HG02938 (cell line): ENCODE data around the gene RAMP1.

Experiments used
- ATAC-seq: cut with Tn5 transposase; IDR thresholded peaks from one replicate; pipeline ENCODE4 v1.9.1; 2021; ENCODE audit warnings: mild to moderate bottlenecking, moderate library complexity; ENCODE audit not compliant: unreplicated experiment

RAMP1 gene

DNA sequence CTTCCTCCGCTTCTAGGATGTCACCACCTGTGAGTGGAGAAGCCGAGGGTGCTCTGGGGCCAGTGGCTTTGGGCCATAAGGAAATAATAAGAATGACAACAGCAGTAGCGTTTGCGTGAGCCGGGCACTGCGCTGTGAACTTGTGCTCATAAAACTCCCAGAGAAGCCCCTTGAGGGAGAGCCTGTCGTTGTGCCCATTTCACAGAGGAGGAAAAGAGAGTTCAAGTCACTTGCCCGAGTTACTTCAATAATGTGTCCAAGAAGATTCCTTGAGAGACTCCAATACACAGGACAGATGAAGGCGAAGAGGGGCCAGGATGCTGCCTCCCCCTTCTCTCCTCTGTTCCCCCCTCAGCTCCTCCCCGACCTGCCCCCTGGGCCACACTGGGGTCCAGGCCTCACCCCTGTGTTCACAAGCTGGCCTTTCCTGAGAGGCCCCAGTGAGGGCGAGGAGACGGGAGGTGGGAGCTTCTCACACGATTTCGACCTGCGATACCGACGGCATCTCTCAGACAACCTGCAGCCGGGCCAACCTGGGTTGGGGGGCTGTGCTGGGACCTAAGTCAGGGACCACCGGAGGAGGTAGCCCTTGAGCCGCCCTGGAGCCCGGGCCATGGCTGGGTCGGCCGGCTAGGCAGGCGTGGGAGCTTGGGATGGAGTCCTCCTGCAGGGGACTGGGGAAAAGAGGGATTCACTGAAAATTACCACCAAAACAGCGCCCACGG, 53.9 kb downstream of the RAMP1 start:
- ATAC-seq = no peak

DNA sequence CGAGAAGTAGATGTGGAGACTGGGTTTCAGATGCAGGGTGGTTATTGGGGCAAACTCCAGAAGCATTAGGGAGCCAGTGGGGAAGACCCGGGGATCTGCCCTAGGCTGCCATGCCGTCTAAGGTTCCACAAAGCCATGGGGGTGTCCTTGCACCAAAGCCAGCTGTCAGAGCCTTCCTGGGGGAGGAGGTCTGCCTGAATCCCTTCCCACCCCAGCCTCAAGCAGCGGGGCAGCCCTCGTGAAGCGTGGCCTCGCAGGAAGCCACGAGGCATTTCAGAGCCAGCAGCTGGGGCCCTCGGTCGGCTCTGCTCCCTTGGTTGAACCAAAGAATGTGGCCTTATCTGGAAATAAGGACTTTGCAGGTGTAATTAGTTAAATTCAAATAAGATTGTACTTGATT, 56.2 kb downstream of the RAMP1 start:
- ATAC-seq = no peak

DNA sequence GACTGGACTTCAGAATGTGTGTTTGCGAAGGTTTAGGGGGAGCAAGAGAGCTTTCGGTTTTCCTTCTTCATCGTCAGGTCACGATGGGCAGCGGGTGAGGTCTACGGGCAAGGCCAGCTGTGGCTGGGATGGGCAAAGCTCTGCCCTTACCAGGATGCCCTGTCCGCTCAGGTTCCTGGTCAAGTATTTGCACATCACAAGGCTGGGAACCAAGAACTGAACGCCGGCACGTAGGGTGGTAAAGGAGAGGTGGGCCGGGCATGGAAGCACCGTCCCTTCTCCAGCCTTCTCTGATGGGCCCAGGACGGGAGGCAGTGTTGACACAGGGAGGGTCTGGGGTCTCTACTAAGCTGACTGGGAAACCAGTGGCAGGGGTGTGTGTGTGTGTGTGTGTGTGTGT, 56.9 kb downstream of the RAMP1 start:
- no peak for ATAC-seq

DNA sequence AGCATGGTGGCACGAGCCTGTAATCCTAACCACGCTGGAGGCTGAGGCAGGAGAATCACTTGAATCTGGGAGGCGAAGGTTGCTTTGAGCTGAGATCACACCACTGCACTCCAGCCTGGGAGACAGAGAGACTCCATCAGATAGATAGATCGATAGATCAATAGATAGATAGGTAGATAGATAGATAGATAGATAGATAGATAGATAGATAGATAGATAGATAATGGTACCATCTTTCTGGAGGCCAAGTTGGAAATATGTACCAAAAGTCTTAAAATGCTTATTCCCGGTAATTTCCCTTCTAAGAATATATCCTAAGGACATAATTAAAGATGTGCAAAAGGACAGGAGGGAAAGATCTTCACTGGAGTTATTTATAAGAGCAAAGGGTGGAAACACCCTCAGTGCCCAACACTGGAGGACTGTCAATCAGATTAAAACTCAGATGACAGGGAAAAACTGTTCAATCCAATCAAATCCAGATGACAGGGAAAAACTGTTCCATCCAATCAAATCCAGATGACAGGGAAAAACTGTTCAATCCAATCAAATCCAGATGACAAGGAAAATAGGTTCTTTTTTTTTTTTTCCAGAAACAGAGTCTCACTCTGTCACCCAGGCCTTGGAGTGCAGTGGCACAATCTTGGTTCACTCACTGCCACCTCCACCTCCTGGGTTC, 58.4 kb downstream of the RAMP1 start:
- no peak for ATAC-seq

DNA sequence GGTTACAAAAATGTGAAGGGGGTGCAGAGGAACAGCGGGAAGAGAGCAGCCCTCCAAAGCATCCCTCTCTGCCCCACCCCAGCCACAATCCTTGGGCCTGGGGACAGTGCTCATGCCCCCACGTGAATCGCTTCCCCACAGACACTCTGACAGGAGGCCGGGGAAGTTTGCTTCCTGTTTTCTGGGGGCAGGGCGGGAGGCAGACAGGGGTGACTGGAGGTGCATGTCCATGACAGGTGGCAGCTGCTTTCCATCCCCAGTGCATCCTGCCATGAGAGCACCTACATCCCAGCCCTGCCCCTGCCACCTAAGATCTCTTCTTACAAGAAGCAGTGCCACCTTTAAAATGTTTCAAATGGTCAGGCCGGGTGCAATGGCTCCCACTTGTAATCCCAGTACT, 60.2 kb downstream of the RAMP1 start:
- no peak for ATAC-seq

DNA sequence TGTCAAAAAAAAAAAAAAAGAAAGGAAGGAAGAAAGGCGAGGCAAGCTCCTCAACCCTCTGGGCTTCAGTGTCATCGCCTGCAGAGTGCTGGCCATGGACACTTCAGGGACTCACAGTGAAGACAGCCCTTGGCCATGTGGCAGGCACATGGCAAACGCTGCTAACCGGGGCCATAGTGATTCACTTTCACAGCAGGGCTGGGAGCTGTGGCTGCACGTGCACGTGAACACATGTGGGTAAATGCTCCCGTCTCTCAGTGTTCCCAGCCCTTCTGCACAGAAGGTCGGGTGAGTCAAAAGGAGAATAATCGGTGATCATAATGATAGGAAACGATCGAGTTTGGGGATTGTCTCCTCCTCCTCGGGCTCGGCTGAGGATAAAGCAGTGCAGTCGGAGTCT, 61.2 kb downstream of the RAMP1 start:
- no peak for ATAC-seq

DNA sequence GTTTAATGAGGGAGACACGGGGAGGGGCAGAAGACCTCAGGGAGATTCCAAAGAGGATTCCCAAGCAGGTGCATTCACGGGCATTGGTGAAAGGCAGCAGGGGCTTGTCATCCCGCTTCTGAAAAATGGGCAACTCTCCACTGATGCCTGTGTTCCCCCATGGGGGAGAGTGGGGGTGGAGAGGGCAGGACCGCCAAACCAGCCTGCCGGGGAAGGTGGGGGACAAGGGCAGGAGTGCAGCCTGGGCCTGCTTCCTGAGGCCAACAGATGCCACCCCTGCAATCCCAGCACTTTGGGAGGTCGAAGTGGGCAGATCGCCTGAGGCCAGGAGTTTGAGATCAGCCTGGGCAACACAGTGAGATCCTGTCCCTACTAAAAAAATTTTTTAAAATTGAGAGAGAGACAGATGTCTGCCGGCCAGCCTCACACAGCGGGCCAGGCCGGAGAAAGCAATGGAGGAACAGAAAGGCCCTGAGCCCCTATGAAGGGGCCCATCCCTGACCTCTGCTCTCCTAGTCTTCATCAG, 62.6 kb downstream of the RAMP1 start:
- ATAC-seq = no peak

DNA sequence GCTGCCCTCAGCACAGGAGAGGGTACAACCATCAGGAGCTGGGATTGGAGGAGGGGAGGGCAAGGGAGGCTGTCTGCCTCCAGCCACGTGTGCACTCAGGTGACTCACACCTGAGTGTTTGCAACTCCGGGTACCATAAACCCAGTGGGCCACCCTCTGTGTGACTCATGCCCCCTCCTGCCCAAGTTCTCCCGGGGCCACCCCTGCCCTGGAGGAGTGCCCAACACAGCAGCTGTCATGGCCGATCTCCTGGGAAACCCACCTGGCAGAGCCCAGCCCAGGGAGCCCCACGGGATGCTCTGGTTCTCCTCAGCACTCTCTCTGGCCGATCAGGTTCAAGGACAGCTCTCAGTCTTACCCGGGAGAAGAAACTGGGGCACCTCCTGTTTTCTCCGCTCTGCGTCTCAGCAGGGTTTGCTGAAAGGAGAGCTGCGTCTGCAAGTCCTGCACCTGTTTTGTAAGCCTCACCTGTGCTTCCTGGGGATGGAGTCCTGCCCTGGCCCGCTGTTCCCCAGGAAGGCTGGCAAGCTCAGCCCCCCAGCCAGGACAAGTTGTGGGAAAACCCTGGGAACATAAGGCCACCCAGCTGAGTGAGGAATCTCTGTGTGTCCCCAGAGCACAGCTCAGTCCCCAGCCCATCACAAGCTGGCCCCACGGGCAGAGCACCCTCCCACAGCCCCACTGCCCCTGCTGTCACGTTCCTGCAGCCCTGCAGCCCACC, 63.4 kb downstream of the RAMP1 start:
- ATAC-seq = no peak

DNA sequence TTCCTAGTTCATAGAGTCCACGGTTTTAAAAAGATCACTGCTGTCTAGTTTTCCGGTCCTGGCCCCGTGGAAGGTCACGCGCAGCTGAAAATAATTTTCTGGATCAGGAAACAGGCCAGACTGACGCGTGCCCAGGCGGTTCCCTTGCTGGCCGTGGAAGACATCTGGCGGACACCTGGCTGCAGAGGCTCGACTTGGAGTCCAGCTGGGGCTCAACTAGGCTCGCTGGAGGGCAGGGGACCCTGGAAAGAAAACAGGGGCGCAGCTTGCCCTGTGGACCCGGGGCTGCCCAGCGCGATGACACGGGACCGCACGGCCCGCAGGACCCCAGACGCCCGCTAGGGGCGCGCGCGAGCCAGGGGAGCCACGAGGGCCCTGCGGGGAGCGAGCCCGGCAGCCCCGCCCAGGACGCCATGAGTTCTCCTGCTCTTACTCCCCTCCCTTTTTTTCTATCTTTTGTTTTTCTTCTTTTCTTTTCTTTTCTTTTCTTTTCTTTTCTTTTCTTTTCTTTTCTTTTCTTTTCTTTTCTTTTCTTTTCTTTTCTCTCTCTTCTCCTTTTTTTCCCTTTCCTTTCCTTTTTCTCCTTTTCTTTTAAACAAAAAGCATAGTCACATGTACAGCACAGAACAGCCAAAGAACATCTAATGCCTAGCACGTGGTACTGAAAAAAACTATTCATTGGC, 64.2 kb downstream of the RAMP1 start:
- no peak for ATAC-seq

DNA sequence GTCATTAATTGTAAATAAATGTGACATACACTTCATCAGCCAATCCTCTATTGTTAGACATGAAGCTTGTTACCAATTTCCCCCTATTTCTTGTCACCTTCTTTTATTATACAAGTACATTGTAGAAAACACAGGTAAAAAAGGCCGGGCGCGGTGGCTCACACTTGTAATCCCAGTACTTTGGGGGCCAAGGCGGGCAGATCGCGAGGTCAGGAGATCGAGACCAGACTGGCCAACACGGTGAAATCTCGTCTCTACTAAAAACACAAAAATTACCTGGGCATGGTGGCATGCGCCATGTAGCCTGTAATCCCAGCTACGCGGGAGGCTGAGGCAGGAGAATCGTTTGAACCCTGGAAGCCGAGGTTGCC, 64.7 kb downstream of the RAMP1 start:
- ATAC-seq = no peak

DNA sequence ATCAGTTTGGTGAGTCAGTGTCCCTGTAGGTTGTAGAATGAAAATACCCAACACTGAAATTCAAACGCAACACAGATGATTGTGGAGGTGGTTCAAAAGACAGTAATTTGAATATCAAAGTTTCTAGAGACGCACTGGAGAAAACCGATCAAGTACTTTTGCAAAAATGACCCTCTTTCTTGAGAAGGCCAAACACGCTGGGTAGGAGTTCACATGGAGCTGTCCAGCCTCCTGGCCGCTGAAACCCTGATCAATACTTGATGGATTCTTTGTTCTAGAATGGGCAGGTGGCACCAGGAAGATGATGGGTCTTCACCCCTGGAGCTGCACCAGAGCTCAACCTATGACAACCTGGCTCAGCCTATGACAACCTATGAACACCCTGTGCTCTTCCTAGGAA, 67.7 kb downstream of the RAMP1 start:
- ATAC-seq = no peak

DNA sequence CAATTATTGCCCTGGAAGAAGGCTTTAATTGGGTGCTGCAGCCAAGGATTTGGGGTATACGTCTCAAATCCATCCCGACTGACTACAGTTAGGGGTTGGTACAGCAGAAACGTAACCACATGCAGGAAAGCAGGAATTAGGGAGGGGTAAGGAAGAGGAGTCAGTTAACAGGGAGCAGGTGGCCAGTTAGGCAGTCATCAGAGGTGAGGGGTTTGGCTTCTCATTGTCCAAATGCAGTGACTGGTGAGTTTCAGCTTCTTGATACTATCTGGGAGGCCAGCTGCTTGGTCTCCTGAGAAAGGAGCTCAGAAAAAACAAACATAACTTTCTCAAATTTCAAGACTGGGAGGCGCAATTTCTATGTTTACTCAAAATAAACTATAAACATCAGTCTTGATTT, 68.6 kb downstream of the RAMP1 start:
- ATAC-seq = no peak

DNA sequence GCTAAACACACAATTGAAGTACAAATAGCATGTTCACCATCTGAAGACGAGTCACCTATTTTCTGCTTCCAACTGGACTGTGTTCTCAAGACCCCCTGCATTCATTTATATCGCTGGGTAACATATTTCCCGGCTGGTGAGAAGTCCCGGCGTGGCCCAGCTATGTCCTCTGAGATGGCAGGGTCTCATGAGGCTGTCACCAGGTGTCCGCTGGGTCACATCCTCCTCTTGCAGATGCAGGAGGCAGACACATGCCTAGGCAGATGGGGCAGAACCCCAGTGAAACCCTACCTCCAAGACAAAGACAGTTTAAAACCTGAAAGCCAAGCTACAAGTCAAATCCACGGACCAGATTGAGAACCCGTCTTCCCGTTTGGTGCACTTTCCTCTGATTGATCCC, 70.6 kb downstream of the RAMP1 start:
- ATAC-seq = no peak

DNA sequence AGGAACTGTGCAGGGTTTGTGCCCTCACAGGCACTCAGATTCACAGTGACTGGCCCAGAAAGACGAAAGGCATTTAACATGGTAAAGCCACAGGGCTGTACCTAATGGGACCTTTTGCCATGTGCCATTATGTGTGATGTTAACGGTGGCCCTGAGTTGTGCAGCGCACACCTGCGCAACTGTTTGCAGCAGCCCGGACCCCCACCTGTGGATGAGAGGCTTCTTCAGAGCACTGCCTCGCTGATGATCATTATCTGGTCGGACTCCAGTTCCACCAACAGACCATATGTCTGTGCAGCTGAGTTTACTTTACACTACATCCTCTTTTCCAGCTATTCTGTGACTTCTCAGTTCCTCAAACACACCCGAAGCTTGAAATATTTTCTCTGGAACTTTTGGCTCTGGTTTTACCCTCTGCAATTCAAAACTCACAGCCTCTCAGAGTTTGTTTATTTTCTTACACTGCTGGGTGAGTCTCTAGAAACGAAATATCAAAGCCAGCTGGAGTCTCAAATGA, 71.8 kb downstream of the RAMP1 start:
- ATAC-seq = no peak

DNA sequence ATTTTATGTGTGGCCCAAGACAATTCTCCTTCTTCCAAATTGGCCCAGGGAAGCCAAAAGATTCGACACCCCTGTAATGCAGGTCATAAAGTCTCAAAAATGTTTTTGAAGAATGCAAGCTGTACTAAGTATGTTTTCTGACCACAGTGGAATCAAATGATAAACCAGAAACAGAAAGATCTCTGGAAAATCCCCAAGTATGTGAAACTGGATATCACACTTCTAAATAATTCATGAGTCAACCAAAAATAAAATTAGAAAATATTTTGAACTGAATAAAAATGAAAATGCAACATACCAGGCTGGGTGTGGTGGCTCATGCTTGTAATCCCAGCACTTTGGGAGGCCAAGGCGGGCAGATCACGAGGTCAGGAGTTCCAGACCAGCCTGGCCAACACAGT, 73.3 kb downstream of the RAMP1 start:
- no peak for ATAC-seq

DNA sequence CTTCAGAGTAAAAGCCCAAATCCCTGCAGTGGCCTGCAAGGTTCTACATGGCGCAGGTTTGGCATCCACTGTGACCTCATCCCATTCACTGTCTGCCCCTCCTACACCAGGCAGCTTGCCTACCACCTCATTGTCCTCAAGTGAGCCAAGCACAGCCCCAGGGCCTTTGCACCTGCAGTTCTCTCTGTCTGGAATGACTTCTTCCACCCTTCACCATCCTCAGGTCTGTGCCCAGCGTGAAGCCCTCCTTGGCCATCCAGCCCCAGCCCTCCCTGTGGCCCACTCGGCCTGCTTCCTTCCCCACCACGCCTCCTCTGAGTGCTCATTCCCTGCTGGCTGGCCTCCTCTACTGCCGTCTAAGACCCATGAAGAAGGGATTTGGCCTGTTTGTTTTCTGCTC, 74.8 kb downstream of the RAMP1 start:
- ATAC-seq = no peak

DNA sequence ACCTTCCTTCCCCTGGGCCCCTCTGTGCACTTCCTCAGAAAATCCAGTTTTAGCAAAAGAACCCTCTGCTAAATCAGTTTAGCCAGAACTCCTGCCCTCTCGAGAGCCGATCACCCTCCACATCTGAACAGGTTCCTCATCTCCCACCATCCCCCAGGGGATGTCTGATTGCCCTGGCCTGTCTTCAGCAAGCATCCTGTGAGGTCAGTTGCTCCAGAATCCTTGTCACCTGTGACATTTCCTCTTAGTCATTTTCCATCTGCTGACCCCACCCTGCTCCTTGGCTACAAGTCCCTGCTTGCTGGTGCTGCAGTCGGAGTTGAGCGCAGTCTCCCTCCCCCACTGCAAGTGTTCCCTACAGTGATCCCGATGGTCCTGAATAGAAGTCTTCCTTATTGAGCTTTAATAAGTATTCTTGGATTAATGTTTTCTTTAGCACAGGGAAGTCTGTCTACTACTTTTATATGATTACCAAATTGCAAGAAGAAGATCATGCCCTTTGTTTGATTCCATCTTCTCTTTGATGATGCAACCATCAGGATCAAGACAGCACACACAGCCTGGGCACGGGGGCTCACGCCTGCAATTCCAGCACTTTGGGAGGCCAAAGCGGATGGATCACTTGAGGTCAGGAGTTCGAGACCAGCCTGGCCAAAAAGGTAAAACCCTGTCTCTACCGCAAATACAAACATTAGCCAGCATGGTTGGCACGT, 76.5 kb downstream of the RAMP1 start:
- ATAC-seq = no peak

DNA sequence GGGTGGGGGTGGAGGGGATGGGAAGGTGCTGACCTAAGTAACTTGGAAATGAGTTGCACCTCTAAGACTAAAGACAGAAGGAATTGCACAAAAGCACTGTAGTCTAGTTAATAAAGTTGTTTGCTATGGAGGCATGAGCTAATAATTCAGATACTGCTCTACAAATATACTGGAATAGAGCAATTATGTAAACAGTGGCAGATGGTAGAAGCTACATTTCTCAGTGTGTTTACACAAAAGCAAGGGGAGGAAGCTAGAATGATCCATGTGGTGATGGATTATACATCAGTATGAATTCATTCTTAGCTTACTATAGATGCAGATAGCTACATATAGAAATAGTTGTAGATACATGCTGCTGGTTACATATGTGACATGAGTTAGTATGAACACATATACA, 79.8 kb downstream of the RAMP1 start:
- ATAC-seq = no peak

DNA sequence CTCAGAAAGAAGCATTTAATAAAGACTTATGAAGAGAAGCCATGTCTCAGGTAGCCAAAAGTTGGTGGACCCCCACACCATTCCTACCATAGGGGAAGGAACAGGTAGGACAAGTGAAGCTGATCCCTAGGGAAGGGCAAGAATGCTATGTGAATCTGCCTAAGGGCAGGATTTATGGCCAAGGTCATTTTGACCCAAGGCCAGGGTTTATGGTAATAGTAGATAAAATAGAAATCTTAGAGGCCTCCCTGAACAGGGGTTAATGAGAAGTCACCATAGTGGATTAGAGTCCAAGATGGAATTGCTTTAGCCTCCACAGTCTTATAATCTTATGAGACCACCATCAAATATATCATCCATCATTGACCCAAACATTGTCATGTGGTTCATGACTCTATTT, 81.4 kb downstream of the RAMP1 start:
- ATAC-seq = no peak

DNA sequence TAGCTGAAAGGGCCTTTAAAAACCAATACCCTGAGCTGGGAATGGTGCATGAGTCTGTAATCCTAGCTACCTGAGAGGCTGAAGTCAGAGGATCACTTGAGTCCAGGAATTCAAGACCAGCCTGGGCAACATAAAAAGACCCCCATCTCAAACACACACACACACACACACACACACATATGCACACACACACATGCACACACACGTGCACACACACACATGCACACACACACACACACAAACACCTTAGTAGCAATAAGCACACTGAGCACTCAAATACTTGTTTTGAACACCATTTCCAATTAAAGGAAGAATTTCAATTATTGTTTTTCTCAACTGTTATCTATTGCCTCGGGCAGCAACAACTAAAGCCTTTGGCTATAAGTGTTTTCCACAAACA, 81.8 kb downstream of the RAMP1 start:
- ATAC-seq = no peak

DNA sequence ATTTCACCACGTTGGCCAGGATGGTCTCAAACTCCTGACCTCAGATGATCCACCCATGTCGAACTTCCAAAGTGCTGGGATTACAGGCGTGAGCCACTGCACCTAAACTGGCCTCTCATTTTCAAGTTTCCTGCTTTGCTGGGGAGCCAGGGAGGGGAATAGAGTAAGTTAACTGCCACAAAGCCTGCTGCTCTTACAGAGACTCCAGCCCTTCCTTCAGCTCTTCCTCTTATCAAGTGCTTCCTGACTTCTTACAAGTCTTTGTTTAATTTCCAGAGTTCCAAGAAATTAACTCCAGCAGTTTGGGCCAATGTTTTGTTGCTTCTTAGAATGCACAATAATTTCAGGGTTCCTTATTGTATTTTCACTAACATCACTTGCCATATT, 83.1 kb downstream of the RAMP1 start:
- no peak for ATAC-seq
